Measurements from ENCODE around the gene CLP1.
"Not testable (repeated sequence)": the region's sequence is repeated elsewhere in the genome, so short reads cannot be mapped to it uniquely, and the experiment has no call there.

The CLP1 gene

GRCh38 chr11:57659669-57660068 lies 2.1 kb downstream of the CLP1 start:
- DNase-seq (ENCODE audit: low read depth in 2 of 3, low spot score in 1 of 3) = no peak

GRCh38 chr11:57662893-57663292 lies 5.3 kb downstream of the CLP1 start:
- no peak for DNase-seq (ENCODE audit: low read depth in 2 of 3, low spot score in 1 of 3)

- no peak for DNase-seq (ENCODE audit: low read depth in 2 of 3, low spot score in 1 of 3)
Observed at GRCh38 chr11:57663975-57664374, 6.4 kb downstream of the CLP1 start.

- DNase-seq (ENCODE audit: low read depth in 2 of 3, low spot score in 1 of 3) = peak; percentile 38 to 89 (median 87)
Observed at GRCh38 chr11:57667117-57667735, 9.7 kb downstream of the CLP1 start.

- peak; percentile 97 to 100 (median 99) for DNase-seq (ENCODE audit: low read depth in 2 of 3, low spot score in 1 of 3)
Observed at GRCh38 chr11:57667736-57668433, 10.3 kb downstream of the CLP1 start, which contains the start of gene ZDHHC5. Gene ZDHHC5 (plus strand): TSS chr11:57668114. CDS start chr11:57673091, 4,977 bp downstream.

- peak in 1 of 3 donors; percentile 37 for DNase-seq (ENCODE audit: low read depth in 2 of 3, low spot score in 1 of 3)
Observed at GRCh38 chr11:57668434-57668782, 10.8 kb downstream of the CLP1 start.

- no peak for DNase-seq (ENCODE audit: low read depth in 2 of 3, low spot score in 1 of 3)
Observed at GRCh38 chr11:57674251-57674650, 16.7 kb downstream of the CLP1 start.

- DNase-seq (ENCODE audit: low read depth in 2 of 3, low spot score in 1 of 3) = no peak
Observed at GRCh38 chr11:57675176-57675941, 17.8 kb downstream of the CLP1 start.

GRCh38 chr11:57679396-57679795 lies 21.8 kb downstream of the CLP1 start:
- no peak for DNase-seq (ENCODE audit: low read depth in 2 of 3, low spot score in 1 of 3)

GRCh38 chr11:57680552-57680874 lies 23.0 kb downstream of the CLP1 start:
- DNase-seq (ENCODE audit: low read depth in 2 of 3, low spot score in 1 of 3) = no peak

GRCh38 chr11:57681168-57681567 lies 23.6 kb downstream of the CLP1 start:
- no peak for DNase-seq (ENCODE audit: low read depth in 2 of 3, low spot score in 1 of 3)

- DNase-seq (ENCODE audit: low read depth in 2 of 3, low spot score in 1 of 3) = not testable (repeated sequence)
Observed at GRCh38 chr11:57690474-57690873, 32.9 kb downstream of the CLP1 start.

- no peak for DNase-seq (ENCODE audit: low read depth in 2 of 3, low spot score in 1 of 3)
Observed at GRCh38 chr11:57698843-57699365, 41.3 kb downstream of the CLP1 start.

- no peak for DNase-seq (ENCODE audit: low read depth in 2 of 3, low spot score in 1 of 3)
Observed at GRCh38 chr11:57699813-57700212, 42.3 kb downstream of the CLP1 start.

- DNase-seq (ENCODE audit: low read depth in 2 of 3, low spot score in 1 of 3) = no peak
Observed at GRCh38 chr11:57700425-57700824, 42.9 kb downstream of the CLP1 start.

GRCh38 chr11:57703341-57703740 lies 45.8 kb downstream of the CLP1 start:
- DNase-seq (ENCODE audit: low read depth in 2 of 3, low spot score in 1 of 3) = no peak

- DNase-seq (ENCODE audit: low read depth in 2 of 3, low spot score in 1 of 3) = no peak
Observed at GRCh38 chr11:57704932-57705331, 47.4 kb downstream of the CLP1 start.

- DNase-seq (ENCODE audit: low read depth in 2 of 3, low spot score in 1 of 3) = not testable (repeated sequence)
Observed at GRCh38 chr11:57705432-57705831, 47.9 kb downstream of the CLP1 start.

GRCh38 chr11:57709802-57710367 lies 52.3 kb downstream of the CLP1 start:
- no peak for DNase-seq (ENCODE audit: low read depth in 2 of 3, low spot score in 1 of 3)

All from stimulated activated CD4-positive, alpha-beta T cell treated with anti-CD3 and anti-CD28 coated beads, Interleukin-12 subunit alpha, Interleukin-12 subunit beta, amount 100 ng/mL, for 48 hours (primary cell).